NCI-H1694 treated with DMSO at 0.1 percent for 48 hours (cell line): ENCODE results near the gene BMPR1A.
"Not testable (repeated sequence)": the region's sequence is repeated elsewhere in the genome, so short reads cannot be mapped to it uniquely, and the experiment has no call there.

Experiments
- DNase-seq: peaks from one replicate; lab custom pipeline; 2025; lab: John Stamatoyannopoulos, UW

Gene BMPR1A

DNA sequence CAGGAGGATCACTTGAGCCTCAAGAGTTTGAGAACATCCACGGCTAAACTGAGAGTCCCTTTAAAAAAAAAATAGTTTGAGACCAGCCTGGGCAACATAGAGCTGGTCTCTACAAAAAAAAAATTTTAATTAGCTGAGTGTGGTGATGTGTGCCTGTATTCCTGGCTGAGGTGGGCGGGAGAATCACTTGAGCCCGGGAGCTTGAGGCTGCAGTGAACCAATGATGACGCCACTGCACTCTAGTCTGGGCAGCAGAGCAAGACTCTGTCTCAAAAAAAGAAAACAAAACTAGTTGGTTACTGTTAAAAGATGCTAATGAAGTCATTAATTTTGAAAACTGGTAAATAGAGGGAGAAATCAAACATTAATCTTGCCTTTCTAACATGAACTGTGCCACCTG is 124.6 kb downstream of the BMPR1A start:
- DNase-seq = no peak

- DNase-seq = no peak
These were observed 132.4 kb downstream of the BMPR1A start for GRCh38 chr10:86888585-86889381.

GRCh38 chr10:86889997-86890396 is 133.6 kb downstream of the BMPR1A start:
- DNase-seq = no peak

GRCh38 chr10:86898511-86898910 is 142.1 kb downstream of the BMPR1A start:
- no peak for DNase-seq

DNA sequence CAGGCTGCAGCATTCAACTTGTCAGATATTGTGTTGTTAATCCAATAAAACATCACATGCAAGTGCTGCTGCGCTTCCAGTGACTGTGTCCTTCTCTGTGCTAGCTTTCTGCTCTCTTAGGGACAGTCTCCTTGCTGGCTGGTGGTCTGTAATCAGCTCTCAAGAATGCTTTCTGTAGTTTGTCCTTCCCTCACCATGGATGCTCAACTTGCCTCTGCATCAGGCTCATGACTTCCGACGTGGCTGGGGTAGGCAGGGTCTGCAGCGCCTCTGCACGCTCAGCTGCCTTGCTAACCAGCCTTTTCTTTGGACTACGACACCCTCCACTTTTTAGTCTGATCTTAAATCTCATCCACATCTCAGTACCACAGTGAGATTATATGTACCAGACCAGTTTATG is 142.7 kb downstream of the BMPR1A start:
- no peak for DNase-seq

- peak; percentile 44 for DNase-seq
These were observed 143.4 kb downstream of the BMPR1A start for GRCh38 chr10:86899670-86900276.

DNA sequence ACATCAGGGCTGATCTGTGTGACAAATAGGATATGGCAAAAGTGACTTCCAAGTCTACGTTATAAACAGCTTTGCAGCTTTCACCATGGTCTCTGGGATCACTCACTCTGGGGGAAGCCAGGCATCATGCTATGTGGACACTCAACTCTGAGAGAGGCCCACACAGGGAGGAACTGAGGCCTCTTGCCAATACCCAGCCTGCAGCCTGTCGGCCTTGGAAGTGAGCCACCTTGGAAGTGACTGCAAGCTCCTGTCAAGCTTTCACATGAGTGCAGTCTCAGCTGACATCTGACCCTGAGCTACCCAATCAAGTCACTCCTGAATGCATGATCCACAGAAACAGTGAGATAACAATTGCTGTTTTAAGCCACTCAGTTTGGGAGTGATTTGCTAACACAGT is 144.5 kb downstream of the BMPR1A start:
- DNase-seq = no peak

DNA sequence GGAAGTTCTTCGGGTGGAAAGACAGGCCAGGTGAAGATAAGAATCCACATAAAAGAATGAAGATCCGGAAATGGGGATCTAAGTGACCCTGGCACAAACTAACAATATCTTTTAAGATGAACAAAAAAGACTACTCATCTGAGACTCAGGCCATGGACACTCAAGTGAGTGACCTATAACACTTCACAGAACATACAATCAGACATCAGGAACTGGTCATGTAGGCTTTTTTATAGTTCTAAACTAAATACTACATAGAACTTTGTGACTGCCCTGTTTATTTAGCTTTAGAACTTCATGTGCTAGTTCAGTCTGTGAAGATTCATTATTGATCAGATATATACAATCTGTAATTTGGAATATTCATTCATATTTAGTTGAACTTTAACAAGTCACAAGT is 148.2 kb downstream of the BMPR1A start:
- no peak for DNase-seq

GRCh38 chr10:86905429-86905828 is 149.0 kb downstream of the BMPR1A start:
- no peak for DNase-seq

DNA sequence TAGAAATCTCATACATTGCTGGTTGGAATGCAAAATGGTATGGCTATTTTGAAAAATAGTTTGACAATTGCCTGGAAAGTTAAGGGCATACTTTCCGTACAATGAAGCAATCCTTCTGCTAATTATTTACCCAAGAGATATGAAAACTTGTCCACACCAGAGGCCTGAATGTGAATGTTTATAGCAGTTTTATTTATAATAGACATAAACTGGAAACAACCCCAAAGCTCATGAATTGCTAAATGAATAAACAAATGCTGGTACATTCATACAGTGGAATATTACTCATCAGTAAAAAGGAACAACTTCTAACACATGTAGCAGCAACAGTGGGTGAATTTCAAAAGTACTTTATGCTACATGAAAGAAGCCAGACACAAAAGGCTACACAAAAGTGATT is 158.3 kb downstream of the BMPR1A start:
- no peak for DNase-seq

- DNase-seq = no peak
These were observed 161.6 kb downstream of the BMPR1A start for GRCh38 chr10:86918022-86918471.

- no peak for DNase-seq
These were observed 166.1 kb downstream of the BMPR1A start for GRCh38 chr10:86922553-86922961.

- DNase-seq = no peak
These were observed 173.3 kb downstream of the BMPR1A start for GRCh38 chr10:86929468-86930380.

- no peak for DNase-seq
These were observed 175.5 kb downstream of the BMPR1A start for GRCh38 chr10:86931872-86932271.

- no peak for DNase-seq
These were observed 176.3 kb downstream of the BMPR1A start for GRCh38 chr10:86932674-86933073.

DNA sequence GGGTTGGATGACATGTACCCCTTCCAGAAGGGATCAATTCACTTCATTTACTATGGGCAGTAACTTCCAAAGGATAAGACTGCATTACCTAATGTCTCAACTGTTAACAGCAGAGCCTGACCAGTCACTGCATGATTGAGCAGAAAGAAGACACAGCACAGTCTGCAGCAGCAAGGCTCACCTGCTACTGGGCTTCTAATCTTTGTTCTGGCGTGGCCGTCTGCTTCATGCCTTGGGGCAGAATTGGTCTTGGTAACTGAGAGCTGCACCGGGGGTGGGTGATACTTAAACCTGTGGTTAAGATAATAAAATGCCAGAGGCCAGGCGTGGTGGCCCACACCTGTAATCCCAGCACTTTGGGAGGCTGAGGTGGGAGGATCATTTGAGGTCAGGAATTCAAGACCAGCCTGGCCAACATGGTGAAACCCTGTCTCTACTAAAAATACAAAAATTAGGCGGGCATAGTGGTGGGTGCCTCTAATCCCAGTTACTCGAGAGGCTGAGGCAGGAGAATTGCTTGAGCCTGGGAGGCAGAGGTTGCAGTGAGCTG is 177.8 kb downstream of the BMPR1A start:
- DNase-seq = not testable (repeated sequence)

- no peak for DNase-seq
These were observed 180.5 kb downstream of the BMPR1A start for GRCh38 chr10:86936661-86937501.

GRCh38 chr10:86937502-86938154 is 181.2 kb downstream of the BMPR1A start:
- no peak for DNase-seq

DNA sequence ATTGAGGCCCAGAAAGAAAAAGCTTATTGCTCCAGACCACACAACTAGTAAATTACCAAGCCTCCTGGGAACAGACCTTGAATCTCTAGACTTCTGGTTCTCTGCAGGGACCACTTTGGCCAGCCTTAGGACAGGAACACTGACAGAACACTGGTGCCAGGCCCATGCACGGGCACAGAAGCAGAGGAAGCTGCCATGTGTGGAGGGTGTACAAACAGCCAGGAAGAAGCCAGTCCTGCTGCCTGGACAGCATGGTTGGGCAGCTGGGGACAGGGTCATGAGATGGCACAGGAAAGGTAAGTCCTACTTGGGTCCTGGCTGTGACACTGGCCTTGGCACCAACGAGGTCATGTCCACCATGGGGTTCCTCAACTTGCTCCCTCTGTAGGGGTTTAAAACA is 181.8 kb downstream of the BMPR1A start:
- no peak for DNase-seq

DNA sequence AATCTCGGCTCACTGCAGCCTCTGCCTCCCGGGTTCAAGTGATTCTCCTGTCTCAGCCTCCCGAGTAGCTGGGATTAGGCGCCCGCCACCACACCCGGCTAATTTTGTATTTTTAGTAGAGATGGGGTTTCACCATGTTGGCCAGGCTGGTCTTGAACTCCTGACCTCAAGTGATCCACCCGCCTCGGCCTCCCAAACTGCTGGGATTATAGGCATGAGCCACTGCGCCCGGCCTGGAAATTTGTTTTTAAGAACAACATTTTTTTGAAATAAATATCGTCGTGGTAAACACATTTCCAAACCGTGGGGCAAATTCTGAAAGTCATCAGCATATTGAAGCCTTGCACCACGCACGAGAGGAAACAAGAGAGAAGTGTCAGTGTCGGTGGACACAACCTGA is 183.7 kb downstream of the BMPR1A start:
- DNase-seq = not testable (repeated sequence)

DNA sequence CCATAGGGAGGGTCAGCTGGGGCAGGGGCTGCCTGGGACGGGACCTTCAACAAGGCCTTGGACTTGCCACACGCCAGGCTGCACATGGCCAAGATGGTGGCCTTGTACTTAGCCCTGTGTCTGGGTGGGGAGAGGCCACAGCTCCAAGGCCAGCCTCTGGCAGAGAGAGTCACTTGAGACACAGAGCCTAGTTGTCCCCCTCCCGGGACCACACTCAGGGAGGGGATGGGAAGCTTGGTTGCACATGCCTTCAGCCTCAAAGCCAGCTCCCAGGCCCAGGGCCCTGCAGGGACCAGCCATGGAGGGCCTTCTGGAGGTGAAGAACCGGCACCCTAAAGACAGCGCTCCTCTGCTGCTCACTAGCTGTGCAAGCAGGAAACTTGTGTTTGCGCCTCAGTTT is 184.3 kb downstream of the BMPR1A start:
- no peak for DNase-seq
